Hepatocyte (in vitro differentiated cells): Measurements from ENCODE around the gene FBXL17. TPM values are rescaled to one million over a fixed set of nuclear protein-coding genes. Genes with fewer than 3 reads are reported as not detected.

Source experiments
- DNase-seq: peaks from one replicate; pipeline ENCODE4 v3.0.0-alpha.2; 2016; ENCODE audit warnings: low spot score
- H2AFZ ChIP-seq: fragments of 200-600 bp; sonication (generic); 2 replicates; pipeline ENCODE4 v1.6.0; 2016; ENCODE audit warnings: antibody characterized with exemption, mild to moderate bottlenecking
- H3K27ac ChIP-seq: fragments of 200-600 bp; sonication (generic); 2 replicates; pipeline ENCODE4 v1.5.1; 2016; ENCODE audit warnings: mild to moderate bottlenecking
- H3K27me3 ChIP-seq: fragments of 200-600 bp; sonication (generic); 2 replicates; pipeline ENCODE4 v1.6.1; 2016
- H3K36me3 ChIP-seq: fragments of 200-600 bp; sonication (generic); replicated peaks from 2 replicates; pipeline ENCODE4 v1.5.1; 2016; ENCODE audit warnings: low read depth; ENCODE audit not compliant: insufficient read depth
- H3K4me1 ChIP-seq: fragments of 200-600 bp; sonication (generic); 2 replicates; pipeline ENCODE4 v1.5.1; 2016; ENCODE audit warnings: mild to moderate bottlenecking, moderate library complexity; ENCODE audit not compliant: insufficient read depth
- H3K4me2 ChIP-seq: fragments of 200-600 bp; sonication (generic); 2 replicates; pipeline ENCODE4 v1.6.0; 2016
- H3K4me3 ChIP-seq: fragments of 200-600 bp; sonication (generic); 2 replicates; pipeline ENCODE4 v1.5.1; 2016; ENCODE audit warnings: mild to moderate bottlenecking
- H3K79me2 ChIP-seq: fragments of 200-600 bp; sonication (generic); 2 replicates; pipeline ENCODE4 v1.6.0; 2017; ENCODE audit warnings: mild to moderate bottlenecking
- H3K9me2 ChIP-seq: fragments of 200-600 bp; sonication (generic); replicated peaks from 2 replicates; pipeline ENCODE4 v1.6.0; 2017; ENCODE audit warnings: mild to moderate bottlenecking; ENCODE audit not compliant: insufficient read depth
- H3K9me3 ChIP-seq: fragments of 200-600 bp; sonication (generic); 2 replicates; pipeline ENCODE4 v1.5.1; 2016; ENCODE audit warnings: low read depth, mild to moderate bottlenecking
- H4K20me1 ChIP-seq: fragments of 200-600 bp; sonication (generic); 2 replicates; pipeline ENCODE4 v1.6.0; 2016; ENCODE audit warnings: mild to moderate bottlenecking; ENCODE audit not compliant: insufficient read depth, poor library complexity, severe bottlenecking
- EZH2 ChIP-seq: fragments of 200-600 bp; sonication (generic); IDR thresholded peaks from 2 replicates; pipeline ENCODE4 v1.6.1; 2016; ENCODE audit warnings: antibody characterized with exemption, mild to moderate bottlenecking, borderline replicate concordance
- EZH2phosphoT487 ChIP-seq: fragments of 200-600 bp; sonication (generic); IDR thresholded peaks from one replicate; pipeline ENCODE4 v1.6.1; 2018; ENCODE audit warnings: antibody characterized with exemption, mild to moderate bottlenecking, low read depth, moderate library complexity; ENCODE audit not compliant: unreplicated experiment, severe bottlenecking
- WGBS: methylation state at CpG from one replicate; pipeline ENCODE4 v1.1.6; 2016; ENCODE audit warnings: low lambda C conversion rate; ENCODE audit errors: missing lambda C conversion rate; 5-methylcytosine and 5-hydroxymethylcytosine counted together
- polyA plus RNA-seq: library from polyadenylated mRNA; unstranded; fragments of >200 nt; fragmentation: Nextera tagmentation; extraction: Ambion mirVana; gene quantifications from 2 replicates; pipeline ENCODE4 v1.2.1, GENCODE V29; 2016
- total RNA-seq: library from RNA; depleted of rRNA; stranded (reverse); fragments of >200 nt; gene quantifications from 2 replicates; pipeline ENCODE4 v1.2.3, GENCODE V29; 2014
- TF ChIP-seq, protein P1 (sequence below): fragments of 200-600 bp; sonication (generic); IDR thresholded peaks from 2 replicates; pipeline ENCODE4 v1.5.1; 2016; ENCODE audit warnings: antibody characterized with exemption, mild to moderate bottlenecking; ENCODE audit not compliant: poor library complexity

The FBXL17 gene
- total and polyA plus RNA-seq, 2 experiments from 2014 or later: 12.5 to 18.2 TPM

DNA sequence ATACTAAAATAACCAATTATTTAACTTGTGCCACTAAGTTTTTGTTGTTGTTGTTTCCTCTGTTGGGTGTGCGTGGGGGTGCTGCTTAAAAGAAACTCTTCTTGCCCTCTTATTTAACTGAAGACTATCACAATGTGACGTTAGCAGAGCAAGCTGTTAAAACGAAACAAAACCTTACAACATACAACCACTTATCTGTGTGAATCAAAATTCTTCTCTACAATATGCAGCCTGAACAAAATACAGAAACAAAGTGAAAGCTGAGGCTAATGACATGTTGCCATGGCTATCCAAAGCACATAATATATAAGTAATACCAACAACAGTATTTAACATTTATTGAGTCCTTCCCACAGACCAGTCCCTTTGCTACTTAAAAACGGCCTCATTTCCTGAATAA lies 291.0 kb downstream of the FBXL17 start:
- Histone ChIP-seq H3K9me3 (no peaks in the 10 kb centered on the region), H3K4me2 (no peak overlapping the region), H3K4me3 (no peak overlapping the region), H3K27ac (no peak overlapping the region), H3K4me1 (no peaks in the 10 kb centered on the region), H4K20me1 (no peaks in the 10 kb centered on the region), H2AFZ (no peak overlapping the region), H3K79me2 (no peaks in the 10 kb centered on the region), H3K27me3 (no peaks in the 10 kb centered on the region), H3K36me3 (no peaks in the 10 kb centered on the region), H3K9me2 (no peaks in the 10 kb centered on the region)
- WGBS: 70% methylated on average over 4 of the region's 4 CpGs
- TF ChIP-seq EZH2: no peak
- no peak for TF ChIP-seq EZH2phosphoT487
- TF ChIP-seq, protein P1, sequence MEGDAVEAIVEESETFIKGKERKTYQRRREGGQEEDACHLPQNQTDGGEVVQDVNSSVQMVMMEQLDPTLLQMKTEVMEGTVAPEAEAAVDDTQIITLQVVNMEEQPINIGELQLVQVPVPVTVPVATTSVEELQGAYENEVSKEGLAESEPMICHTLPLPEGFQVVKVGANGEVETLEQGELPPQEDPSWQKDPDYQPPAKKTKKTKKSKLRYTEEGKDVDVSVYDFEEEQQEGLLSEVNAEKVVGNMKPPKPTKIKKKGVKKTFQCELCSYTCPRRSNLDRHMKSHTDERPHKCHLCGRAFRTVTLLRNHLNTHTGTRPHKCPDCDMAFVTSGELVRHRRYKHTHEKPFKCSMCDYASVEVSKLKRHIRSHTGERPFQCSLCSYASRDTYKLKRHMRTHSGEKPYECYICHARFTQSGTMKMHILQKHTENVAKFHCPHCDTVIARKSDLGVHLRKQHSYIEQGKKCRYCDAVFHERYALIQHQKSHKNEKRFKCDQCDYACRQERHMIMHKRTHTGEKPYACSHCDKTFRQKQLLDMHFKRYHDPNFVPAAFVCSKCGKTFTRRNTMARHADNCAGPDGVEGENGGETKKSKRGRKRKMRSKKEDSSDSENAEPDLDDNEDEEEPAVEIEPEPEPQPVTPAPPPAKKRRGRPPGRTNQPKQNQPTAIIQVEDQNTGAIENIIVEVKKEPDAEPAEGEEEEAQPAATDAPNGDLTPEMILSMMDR: no peak
- no peak for DNase-seq

DNA sequence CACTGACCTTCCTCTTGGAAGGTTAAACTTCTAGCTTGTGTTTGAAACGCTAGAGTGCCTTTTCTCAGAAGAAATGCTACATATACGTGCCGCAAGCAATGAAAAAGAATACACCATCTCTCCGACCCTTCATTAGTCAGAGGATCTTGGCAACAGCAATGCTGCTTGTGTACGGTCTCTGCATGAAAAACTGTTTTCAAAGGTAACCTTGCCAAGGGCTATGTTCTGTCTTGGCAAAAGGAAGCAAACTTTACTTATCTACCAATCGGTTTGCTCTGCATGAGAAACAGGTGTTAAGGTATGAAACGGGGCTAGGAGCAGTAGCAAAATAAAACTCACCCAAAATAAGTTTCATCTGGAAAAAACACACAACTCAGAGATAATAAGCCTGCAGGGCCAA lies 297.8 kb downstream of the FBXL17 start:
- Histone ChIP-seq H2AFZ (no peak overlapping the region), H4K20me1 (no peaks in the 10 kb centered on the region), H3K27me3 (no peaks in the 10 kb centered on the region), H3K4me2 (no peak overlapping the region), H3K79me2 (no peaks in the 10 kb centered on the region), H3K4me3 (no peak overlapping the region), H3K9me3 (no peaks in the 10 kb centered on the region), H3K36me3 (no peaks in the 10 kb centered on the region), H3K27ac (no peak overlapping the region), H3K4me1 (no peaks in the 10 kb centered on the region), H3K9me2 (no peaks in the 10 kb centered on the region)
- TF ChIP-seq, protein P1: no peak
- no peak for DNase-seq
- 38% methylated on average over 7 of the region's 7 CpGs for WGBS

DNA sequence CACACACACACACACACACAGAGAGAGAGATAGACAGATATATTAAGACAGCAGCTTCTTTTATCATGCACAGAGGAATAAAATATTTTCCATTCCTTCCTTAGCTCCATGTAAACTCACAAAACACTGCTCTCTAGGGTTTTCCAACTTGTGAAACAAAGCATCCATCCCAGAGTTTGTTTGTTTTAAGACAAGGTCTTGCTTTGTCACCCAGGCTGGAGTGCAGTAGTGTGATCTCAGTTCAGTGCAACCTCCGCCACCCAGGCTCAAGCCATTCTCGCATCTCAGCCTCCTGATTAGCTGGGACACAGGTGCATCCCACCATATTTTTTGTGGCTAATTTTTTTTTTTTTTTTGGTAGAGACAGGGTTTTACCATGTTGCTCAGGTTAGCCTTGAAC lies 298.7 kb downstream of the FBXL17 start:
- Histone ChIP-seq H3K27me3 (no peaks in the 10 kb centered on the region), H3K4me1 (no peaks in the 10 kb centered on the region), H3K4me3 (no peak overlapping the region), H3K4me2 (no peak overlapping the region), H3K9me2 (no peaks in the 10 kb centered on the region), H4K20me1 (no peaks in the 10 kb centered on the region), H3K27ac (no peak overlapping the region), H3K36me3 (no peaks in the 10 kb centered on the region), H3K9me3 (no peaks in the 10 kb centered on the region), H2AFZ (no peak overlapping the region), H3K79me2 (no peaks in the 10 kb centered on the region)
- DNase-seq: no peak
- WGBS: 97% methylated on average over 2 of the region's 2 CpGs
- no peak for TF ChIP-seq EZH2
- TF ChIP-seq, protein P1: no peak
- TF ChIP-seq EZH2phosphoT487: no peak

DNA sequence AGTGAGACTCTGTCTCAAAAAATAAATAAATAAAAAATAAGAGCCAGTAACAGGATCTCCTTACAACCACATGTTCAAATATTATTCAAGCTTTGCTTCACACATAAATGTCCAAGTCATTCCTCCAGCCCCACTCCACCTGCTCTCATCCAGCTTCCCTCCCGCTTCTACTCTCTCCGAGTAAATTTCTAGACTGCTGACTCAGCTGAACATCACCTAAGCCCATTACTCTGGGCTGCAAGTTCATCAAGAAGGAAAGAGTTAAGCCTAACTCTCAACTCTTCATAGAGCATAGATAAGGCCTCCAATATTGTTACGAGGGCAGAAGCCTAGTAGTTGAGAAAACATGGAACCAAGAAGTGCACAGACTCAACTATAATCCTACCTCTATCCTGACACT lies 300.2 kb downstream of the FBXL17 start:
- WGBS: 93% methylated on average over 3 of the region's 3 CpGs
- no peak overlapping the region for H3K27ac ChIP-seq
- no peak for DNase-seq
- H4K20me1 ChIP-seq: no peaks in the 10 kb centered on the region
- H3K4me1 ChIP-seq: no peaks in the 10 kb centered on the region
- TF ChIP-seq EZH2: no peak
- no peak for TF ChIP-seq EZH2phosphoT487
- TF ChIP-seq, protein P1: no peak
- no peaks in the 10 kb centered on the region for H3K27me3 ChIP-seq
- no peak overlapping the region for H2AFZ ChIP-seq
- no peaks in the 10 kb centered on the region for H3K9me2 ChIP-seq
- no peaks in the 10 kb centered on the region for H3K36me3 ChIP-seq
- no peaks in the 10 kb centered on the region for H3K79me2 ChIP-seq
- H3K4me3 ChIP-seq: no peak overlapping the region
- no peaks in the 10 kb centered on the region for H3K9me3 ChIP-seq
- no peak overlapping the region for H3K4me2 ChIP-seq
